GM19023 (cell line): ENCODE measurements around the gene MPHOSPH10.
"Not testable (repeated sequence)": the region's sequence is repeated elsewhere in the genome, so short reads cannot be mapped to it uniquely, and the experiment has no call there.

Experiments
- ATAC-seq: cut with Tn5 transposase; IDR thresholded peaks from one replicate; pipeline ENCODE4 v1.9.1; 2021; ENCODE audit warnings: mild to moderate bottlenecking, moderate library complexity; ENCODE audit not compliant: unreplicated experiment

MPHOSPH10 gene

DNA sequence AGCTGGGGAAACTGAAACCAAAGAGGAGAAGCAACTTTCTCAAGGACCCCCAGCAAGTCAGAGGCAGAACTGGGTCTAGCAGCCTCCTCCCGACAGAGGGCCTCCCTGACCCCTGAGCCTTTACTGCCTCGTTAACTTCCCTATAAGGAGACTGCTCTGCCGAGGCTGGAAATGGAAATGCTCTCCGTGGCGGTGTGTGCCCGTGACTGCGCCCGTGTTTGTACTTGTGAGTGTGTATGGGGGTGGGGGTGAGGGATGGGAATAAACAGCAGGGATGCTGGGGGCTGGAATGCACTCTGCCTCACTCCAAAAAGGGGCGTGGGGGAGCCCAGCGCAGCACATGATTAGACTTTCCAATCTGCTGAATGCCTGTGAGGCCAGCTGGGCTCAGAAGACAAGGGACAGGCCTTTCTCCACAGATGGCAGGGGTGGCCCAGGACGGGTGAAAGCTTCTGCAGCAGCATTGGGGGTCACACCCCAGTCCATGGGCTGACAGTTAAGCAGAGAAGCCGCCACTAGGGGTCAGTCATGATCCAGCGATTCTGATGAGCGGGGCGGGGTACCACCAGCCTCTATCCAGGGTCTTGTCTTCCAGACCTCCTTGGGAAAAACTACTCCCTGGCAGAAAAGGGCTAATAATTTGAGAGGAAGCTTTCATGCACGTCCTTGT is 26.8 kb downstream of the MPHOSPH10 start:
- ATAC-seq = no peak

DNA sequence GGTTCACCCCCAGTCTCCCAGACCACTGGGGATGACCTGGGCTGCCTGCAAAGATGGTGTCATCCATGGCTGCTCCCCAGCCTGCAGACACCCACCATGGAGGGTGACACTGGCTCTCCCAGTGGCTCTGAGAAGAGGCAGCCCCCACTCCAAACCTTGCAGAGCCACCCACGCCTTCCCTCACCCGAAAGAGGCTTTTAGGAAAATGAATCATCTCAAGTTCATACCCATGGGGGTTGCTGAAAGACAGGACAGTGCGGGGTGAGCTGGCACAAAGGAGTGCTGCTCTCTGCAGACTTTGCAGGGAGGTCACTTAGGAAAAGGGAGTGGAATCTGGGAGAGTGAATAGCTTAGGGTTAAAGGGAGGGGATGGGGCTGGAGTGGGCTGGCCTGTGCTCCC is 36.4 kb downstream of the MPHOSPH10 start:
- no peak for ATAC-seq

DNA sequence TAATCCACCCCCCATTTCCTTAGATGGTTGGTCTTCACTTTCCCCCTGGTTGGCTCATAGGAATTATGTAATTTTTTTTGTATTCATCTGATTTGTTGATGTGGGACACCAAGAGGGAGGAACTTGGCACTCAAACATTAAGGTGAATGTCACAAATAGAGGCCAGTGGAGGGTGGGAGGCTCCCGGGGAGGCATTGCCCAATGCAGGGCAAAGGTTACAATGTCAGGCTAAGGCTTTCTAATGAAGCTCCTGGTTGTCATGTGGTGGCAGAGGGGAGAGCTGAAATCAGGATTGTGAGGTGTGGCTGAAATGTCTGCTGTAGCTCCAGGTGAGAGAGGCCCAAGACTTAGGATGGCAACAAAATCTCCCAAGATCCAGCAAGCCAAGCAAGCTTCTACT is 42.7 kb downstream of the MPHOSPH10 start:
- no peak for ATAC-seq

DNA sequence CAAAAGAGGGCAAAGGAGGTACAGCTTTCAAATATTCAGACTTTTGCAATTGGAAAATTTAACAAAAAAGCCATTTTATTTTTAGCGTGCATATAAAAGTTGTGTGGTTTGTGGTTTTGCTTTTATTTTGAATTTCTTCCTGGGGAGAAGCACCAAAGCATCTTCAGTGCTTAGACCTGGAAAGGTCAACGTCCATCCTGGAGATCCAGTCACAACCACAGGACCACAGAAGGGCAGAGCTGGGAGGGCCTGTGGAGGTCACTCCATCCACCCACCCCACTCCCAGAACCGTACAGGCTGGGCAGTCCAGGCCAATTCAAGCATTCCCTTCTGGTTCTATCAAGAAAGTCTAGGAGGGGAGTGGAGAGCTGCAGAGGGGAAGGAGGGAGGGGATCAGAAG is 43.8 kb downstream of the MPHOSPH10 start:
- no peak for ATAC-seq

DNA sequence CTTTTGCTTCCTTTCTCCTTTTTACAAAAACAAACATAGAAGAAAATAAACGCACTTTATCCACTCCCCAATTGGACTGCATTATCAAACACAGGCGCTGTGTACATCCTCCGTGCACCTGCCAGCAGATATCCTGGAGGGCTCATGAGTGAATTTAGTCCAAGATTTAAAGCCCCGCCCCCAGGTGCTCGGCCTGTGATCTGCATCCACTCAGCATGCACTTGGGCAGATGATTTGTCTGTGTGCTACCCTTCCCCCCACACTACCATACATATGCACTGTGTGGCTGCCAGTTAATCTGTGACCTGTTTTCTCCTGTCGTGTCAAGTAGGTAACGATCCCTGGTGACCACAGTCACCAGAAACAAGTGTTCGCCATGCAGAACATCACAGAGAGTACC is 48.4 kb downstream of the MPHOSPH10 start:
- not testable (repeated sequence) for ATAC-seq

DNA sequence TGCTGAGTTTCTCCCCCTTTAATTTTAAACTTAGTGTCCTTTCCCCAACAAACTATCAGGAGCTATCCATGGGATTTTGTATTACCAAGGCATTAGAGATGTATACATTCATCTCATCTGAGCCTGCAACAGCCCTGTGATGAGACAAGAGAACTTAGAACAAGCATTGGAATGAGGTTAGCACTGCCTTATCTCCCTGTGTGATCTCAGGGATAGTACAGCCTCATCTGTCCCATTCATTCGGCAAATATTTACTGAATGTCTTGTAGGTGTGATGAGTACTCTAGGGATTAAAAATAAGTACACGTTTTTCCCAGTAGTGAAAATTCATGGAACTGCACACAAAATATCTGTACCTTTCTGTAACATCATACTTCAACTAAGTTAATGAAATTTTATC is 50.9 kb downstream of the MPHOSPH10 start:
- ATAC-seq = no peak

DNA sequence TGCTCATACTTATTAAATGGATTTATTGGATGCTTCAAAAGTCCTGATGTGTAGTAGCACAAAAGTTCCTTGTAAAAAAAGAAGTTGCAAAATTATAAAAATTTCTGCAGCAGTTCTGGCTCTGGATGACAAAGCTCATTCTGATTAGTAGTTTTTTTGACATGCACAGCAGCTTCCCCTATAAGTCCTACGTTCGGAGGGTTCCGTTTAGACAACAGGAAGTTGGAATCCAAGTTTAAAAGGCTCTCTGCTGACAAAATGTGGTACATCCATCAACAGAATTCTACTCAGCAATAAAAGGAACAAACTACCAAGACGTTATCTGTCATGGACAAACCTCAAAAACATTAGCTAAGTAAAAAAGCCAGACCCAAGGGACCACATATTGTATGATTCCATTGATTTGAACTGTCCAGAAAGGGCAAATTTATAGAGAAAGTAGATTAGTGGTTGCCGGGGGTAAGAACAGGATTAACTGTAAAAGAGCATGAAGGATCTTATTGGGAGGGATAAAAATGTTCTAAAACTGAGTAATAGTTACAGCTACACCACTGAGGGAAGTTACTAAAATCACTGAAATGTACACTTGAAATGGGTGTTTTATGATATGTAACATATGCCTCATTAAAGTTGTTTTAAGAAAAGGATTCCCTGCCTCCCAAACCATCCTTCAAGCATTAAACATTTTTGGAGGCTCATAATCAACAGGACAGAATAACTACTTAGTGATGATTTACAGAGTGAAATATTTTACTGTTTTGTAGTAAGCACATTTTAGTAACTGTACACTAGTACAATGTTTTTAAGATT is 53.1 kb downstream of the MPHOSPH10 start:
- not testable (repeated sequence) for ATAC-seq

DNA sequence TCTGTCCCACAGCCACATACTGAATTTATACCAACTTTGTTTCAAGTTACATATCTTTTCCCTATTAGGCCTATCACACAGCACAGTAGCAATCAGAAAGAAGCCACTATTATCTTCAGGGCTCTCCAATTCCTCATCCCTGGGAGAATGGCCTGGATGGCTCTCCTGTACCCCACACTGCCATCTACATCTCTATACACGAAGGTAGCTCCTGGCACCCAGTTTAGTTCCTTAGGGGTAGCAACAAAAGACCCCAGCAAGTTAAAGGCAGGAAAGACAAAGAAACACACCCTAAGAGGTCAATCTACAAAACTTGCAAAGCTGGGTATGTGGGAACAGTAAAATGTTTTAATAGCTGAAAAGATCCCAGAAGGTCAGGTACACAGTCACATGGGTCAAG is 56.5 kb downstream of the MPHOSPH10 start:
- no peak for ATAC-seq

DNA sequence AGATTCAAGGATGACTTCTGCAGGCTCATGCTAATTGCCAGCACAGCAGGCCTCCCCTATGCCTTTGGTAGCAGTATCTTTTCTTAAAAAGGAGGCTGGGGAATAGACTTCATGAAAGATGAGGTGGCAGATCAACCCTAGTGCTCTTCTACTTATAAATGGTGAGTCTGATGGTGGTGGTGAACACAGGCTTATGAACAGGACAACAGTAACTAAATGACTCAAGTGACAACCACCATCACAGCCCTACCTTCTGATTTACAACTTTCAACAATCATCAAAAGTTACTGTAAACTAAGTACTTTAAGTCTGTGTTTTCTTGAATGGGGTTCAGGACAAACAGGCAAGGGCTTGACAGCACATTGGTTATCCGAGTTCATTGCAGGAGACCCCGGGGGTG is 57.2 kb downstream of the MPHOSPH10 start:
- no peak for ATAC-seq

DNA sequence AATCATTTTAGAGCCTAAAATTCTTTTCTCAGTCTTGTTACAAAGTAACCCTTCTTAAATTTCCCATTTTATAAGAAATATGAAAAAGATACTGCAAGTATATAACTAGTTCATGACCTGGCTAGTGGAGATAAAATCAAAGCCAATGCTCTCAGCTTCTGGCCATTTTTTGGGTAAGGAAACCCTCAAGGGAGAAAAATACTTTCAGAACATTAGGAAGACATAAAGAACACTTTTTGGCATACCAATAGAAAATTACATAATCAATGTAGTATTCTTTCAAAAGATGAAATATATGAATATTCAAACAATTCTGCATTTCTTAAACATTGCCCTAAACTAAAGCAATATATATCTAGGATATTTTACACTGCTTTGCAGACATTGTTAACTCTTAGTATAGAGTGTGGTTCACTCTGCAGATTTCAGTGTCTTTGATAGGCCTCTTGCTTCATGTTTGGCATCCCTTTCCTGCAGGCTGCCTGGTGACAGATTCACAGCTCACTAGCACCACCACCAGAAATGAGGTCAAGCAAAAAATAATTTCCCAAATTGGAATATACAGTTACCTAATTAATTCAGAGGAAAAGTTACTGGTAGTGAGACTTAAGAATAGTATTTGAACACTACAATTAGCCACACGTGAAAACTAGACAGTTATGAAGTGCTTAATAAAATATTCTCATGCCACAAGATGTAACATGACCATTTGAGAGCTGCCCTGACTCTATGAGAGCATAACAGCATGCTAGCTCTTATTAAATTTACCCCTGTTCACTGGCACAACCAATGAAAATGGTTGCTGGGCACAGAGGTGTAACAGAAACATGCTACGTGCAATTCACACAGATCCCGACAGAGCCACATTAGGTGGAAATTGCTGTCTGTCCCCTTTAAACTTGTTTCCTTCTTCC is 60.5 kb downstream of the MPHOSPH10 start:
- ATAC-seq = no peak

DNA sequence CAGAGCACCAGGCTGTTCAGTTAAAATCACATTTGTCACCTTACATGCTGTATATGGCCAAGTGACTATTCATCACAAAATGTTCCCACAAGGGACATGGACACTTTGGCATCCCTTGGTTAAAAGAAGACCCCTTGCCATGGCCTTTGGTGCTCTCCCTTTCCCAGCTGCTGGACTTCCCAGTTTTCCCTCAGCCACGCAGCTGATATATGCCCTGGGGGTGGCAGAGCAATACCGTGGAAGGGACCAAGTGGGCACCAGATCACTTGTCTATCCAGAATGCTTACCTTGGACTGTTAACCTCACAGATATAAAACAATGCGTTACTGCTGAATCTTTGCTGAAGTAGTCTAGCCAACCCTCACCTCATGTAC is 61.1 kb downstream of the MPHOSPH10 start:
- no peak for ATAC-seq
